Stimulated activated CD8-positive, alpha-beta memory T cell treated with anti-CD3 and anti-CD28 coated beads, Interleukin-4, amount 100 ng/mL, for 24 hours (primary cell): ENCODE measurements around the gene PCYT2.

Source experiments
- DNase-seq: peaks from one replicate; pipeline ENCODE4 v3.0.0-alpha.2; 2020; ENCODE audit warnings: low read depth

PCYT2 gene

DNA sequence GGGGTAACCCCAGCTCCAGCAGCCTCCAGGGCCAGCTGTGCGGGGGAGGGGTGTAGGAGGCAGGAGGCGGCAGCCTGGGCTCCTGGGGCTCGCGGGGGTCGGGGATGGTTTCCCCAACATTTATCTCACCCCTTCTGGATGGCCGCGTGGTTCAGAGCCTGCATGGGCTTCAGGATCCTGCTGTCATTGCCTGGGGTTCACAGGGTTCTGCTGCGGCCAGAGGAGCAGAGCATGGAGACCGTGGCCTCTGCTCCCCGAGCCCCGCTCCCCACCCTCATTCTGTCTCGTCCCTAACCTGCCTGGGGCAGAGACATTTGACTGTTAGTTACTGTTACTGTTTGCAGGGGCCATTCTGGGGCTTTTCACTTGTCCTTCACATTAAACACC, 31.0 kb upstream of the PCYT2 start:
- no peak for DNase-seq

DNA sequence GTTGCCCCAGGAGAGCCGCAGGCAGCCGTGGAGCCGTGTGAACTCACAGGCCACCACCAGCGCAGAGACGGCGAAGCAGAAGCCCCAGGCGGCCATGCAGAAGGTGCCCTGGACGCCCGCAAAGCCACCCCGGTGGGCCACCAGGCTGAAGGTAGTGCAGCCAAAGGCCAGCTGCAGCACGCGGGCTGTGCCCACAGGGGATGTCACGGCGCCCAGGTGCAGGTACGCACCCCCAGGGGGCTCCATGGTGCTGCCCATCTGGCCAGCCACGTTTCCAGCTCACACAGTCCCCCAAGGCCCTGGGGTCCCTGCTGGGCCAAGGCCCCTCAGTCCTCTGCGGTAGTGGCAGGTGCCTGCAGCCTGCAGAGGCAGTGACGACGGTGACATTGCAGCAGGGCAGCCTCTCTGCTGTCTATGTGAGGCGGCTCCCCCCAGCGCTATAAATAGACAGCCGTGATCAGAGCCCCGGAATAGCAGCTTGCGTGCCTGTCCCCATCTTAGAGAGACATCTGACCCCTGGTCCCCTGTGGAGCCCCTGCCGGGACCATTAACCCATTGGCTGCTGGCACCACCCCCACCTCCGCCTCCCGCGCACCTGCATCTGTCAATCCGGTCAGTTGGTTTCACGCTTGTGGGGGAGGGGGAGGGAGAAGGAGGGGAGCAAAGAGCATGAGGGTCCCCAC, 30.4 kb upstream of the PCYT2 start:
- DNase-seq: no peak

DNA sequence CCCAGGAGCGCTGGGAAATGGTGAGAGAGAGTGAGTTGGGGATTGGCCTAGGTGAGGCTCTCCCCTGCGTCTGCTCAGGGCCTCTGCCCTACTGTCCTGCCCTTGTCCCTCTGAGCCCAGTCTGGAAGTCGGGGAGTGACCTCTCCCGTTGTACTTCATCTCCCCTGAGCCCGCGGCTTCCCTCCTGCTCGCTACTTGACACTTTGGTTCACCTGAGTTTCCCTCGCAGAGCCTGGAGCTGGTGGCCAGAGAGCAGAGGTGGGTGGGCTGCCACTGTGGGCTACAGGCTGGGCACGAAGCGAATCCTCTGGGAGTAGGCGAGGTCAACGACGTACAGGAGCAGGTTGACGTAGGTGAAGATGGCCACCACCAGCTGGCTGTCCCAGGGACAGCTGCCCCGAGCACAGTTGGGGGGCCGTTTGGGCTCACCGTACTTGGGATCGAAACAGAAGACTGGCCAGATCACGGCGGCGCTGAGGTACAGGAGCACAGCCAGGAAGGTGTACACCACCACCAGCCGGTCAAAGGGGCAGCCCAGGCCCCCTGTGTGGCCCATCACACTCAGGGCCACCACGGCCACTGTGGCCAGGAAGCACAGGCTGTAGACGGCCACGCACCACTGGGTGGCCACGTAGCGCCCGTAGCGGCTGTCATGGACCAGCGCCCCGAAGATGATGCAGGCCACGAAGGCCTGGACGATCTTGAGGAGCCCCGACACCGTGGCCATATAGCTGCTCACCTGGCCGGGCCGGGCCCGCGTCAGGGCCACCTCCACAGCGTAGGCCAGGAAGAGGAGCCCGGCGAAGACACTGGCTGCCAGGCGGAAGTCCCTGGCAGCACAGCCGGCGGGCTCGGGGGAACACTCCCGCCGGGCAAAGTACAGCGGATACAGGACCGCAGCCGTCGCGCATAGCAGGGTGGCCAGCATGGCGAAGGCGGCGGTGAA, 29.6 kb upstream of the PCYT2 start:
- no peak for DNase-seq

DNA sequence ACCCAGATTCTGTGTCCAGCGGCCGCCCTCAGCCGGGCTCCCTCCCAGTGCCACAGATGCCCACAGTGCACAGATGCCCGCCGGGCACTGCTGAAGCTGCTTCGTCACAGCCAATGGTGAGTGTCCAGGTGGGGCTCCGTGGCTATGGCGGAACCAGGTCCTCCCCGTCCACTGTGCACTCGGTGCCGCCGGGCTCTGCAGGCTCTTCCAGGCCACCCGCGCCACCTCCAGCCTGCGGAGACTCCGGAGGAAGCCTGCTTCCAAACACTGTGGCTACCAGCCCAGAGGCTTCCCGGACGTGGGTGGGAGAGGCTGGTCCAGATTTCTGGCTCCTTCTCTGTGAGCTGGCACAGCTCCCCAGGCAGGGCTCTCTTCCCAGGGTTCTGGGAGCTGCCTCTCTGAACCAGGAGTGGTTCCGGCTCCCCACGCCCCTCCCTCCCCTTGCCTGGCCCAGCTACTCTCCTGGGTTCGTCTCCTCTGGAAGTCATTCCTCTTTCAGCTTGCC, 28.7 kb upstream of the PCYT2 start:
- DNase-seq: no peak

DNA sequence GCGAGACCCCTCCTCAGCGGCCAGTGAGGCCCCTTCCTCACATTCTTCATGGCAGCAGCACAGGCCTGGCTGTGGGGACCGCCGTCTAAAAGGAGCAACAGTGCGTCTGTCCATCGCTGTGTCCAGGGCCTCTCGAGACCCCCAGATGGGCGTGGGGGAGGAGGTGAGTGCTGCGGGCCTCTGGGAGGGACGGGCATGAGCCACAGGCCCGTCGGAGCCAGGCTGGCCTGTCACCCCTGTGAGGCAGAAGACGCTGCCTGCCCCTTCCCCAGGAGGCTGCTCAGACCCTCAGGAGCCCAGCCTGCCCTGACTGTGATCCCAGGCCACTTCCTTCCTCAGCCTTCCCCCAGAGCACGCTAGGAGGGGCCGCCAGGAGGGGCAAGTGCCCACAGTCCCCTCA, 28.0 kb upstream of the PCYT2 start:
- DNase-seq: no peak

DNA sequence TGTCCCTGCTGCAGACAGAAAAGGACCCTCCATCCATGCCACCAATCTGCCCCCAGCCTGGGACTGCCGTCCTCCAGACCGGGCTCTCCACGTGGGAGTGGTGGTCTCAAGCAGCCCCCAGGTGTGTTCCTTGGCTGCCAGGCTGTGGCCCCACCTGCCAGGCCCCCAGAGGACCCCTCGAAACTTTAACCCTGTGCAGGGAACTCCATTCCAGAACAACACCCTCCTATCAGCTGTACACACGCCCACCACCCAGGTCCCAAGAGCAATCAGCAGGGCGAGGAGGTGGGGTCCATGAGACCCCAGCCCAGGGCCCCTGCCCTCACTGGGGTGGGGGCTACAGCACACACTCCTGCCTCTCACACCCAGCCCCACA, 24.5 kb upstream of the PCYT2 start:
- no peak for DNase-seq

DNA sequence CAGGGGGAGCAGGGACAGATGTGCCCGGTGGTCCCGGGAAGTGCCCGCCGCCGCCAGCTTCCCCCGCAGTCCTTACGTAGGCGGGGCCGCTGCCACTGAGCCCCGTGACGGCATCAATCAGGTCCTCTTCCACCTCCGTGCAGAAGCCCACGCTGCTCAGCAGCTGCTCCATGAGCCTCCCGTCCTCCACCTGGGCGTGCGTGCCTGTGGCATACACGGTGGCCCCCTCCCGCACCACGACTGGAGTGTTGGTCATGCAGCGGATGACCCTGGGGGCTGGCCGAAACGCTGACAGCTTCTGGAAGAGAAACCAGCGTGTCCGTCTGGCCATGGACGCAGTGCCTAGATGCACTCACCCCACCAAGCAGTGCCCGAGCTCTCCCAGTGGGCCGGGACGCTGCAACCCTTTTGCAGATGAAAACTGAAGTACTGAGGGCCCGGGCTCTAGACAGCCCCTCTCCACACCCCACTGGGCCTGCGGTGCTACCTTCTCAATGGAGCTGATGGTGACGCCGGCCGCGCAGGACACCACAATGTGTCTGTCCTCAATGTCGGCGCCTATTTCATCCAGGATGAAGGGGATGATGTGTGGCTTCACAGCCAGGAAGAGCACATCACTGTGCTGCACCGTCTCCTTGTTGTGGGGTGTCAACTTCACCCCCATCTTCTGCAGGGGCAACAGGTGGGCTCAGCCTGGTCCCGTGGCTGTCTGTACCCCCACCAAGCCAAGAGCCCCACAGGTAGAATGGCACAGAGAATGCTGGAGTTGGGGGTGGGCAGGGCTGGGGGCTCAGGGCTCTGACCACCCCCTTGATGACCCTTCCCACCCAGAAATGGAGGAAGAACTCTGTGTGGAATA, 23.9 kb upstream of the PCYT2 start:
- DNase-seq: no peak

DNA sequence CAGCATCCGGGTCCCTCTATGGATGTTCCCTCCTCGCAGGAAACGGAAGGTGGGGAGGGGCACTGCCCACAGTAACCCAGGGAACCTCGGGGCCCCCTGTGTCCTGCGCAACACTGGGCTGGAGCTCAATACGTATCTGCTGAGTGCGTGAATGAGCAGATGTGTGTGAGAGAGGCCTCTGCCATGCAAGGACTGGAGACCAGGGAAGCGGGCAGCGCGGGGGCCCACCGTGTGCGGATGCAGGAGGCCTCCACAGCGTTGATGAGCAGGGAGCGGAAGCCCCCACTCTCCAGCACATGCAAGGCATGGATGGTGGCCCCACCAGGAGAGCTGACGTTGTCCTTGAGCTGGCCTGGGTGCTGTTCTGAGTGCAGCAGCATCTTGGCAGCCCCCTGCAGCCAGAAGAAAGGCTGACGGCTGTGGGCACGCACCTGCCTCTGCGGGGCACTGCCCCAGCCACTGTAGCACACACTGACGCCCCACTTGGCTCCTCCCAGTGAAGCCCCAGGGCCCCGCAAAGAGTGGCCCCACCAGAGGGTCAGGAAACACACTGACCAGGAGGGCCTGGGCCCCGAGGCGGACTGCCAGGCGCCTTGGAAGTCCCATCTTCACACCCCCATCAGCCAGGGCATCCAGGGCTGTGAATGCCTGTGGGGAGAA, 23.0 kb upstream of the PCYT2 start:
- no peak for DNase-seq

DNA sequence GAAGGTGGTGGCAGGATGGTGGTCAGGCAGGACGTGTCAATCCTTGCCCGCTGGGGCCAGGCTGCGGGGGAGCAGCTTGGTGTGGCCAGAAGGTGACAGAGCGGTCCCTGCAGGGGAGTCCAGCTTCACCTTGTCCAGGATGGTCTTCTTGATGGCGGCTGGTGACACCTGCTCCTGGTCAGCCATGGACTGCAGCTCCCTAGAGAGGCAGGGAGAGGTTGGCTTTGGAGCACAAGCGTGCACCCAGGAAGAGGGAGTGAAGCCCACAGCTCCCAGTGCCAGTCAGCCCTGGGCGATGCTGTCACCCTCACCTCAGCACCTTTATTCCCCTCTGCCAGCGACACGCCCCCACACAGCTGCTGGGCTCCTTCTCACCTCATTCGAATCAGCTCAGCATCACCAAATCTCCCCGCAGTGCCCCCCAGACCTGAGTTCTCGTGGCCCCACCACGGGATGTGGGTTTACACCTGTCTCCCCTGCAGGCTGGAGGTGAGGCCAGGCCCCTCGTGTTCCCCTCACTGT, 22.0 kb upstream of the PCYT2 start:
- no peak for DNase-seq

DNA sequence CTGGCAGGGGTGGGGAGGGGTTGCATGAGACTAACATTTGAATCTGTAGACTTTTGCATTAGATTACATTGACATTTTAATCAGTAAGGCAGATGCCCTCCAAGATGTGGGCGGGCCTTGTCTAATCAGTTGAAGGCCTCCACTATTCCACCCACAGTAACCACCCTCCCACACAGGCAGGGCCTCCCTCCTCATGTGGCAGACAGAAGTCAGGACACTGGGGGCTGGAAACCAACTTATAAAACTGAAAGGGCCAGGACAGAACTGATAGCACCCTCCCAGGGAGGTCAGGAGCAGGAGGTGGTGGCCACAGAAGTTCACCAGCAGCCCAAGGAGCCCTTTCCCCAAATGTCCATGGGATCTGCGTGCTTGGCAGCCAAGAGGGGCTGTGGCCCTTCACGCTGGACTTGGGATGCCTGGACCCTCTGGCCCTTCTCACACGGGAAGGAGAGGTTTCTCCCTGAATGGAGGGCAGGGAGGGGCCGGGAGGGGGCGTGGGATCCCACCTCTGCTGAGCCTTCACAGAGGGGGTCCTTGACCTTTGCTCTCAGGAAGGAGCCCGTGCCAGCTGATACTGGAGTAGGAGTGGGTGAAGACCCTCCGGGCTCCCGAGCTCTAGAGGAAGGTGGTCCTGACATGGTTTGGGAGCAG, 21.3 kb upstream of the PCYT2 start:
- DNase-seq: no peak

DNA sequence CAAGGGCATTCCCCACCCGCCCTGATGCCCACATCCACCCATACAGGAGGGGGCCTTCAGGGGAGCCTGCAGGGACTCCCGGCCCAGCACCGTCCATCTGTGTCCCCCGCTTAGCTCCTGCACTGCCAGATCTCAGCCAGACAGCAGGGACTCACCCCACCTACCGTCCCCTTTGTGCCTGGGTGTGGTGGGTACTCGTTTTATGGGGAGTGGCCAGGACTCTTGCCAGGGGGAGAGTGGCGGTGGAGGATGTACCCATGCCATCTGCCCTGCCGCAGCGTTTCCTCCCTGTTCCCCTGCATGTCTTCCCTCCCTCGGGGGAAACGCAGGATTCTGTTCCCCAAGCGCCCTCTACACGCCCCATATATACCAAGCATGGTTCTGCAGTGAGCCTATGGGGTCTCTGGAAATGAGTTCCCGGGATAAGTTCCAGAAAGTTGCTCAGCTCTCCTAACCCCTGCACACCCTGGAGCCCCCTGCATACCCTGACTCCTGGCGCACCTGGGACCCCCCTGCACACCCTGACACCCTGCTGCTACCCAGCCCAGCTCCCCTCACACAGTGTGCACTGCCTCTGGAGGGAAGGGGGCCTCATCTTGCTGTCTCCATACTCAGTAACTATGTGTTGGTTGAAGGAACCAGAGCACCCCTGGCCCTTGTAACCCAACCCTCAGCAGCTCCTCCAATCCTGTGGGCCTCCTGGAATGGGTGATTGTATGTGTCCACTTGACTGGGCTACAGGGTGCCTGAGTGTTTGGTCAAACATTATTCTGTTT, 20.5 kb upstream of the PCYT2 start:
- DNase-seq: no peak

DNA sequence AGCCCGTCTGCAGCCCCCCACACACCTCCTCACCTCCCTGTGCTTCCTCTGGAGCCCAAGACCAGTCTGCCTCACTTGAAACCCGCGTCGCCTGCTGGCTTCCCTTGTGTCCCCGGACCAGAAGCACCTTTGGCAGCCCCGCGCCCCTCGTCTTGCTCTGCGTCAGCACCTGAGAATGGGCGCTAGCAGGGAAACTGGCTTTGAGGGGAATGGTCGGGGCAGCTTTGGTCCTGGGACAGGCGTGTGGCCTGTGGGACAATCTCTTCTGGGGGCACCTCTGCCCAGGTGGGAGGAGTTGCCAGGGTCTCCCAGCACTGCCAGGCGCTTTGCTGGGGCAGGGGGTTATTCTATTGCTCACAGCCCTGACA, 20.0 kb upstream of the PCYT2 start:
- DNase-seq: no peak

DNA sequence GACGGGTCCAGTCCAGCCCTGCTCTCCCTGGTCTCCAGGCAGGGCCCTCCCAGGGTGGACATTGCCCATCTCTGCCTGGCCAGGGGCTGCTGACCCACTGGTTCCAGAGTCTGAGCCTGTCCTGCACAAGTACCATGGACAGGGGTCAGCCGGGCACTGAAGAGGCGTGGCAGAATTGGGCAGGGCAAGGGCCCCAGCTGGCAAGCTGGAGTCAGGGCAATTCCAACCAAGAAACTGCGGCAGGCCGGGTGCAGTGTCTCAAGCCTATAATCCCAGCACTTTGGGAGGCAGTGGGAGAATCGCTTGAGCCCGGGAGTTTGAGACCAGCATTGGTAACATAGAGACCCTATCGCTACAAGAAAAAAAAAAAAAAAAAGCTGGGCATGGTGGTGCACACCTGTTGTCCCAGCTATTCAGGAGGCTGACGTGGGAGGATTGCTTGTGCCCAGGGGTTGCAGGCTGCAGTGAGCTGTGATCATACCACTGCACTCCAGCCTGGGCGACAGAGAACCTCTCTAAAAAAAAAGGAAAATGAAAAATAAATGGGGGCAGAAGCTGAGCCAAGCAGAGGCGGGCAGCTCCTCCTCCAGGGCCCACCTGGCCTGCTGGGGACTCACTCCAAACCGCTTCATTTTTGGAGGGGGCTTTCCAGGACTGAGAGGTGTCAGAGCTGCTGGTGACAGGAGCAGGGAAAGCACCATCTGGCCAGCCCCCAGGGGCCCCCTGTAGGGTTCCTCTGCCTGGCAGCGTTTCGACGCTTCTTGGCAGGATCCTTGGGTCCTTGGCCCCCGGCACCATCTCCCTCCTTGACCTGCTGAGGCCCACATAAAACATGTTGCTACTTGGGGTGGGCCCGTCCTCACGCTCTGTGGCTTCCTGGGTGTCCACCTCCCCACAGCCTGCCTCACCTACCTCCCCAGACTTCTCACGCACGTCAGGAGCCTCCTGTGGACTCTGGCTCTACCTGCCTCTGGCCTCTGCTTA, 19.2 kb upstream of the PCYT2 start:
- no peak for DNase-seq

DNA sequence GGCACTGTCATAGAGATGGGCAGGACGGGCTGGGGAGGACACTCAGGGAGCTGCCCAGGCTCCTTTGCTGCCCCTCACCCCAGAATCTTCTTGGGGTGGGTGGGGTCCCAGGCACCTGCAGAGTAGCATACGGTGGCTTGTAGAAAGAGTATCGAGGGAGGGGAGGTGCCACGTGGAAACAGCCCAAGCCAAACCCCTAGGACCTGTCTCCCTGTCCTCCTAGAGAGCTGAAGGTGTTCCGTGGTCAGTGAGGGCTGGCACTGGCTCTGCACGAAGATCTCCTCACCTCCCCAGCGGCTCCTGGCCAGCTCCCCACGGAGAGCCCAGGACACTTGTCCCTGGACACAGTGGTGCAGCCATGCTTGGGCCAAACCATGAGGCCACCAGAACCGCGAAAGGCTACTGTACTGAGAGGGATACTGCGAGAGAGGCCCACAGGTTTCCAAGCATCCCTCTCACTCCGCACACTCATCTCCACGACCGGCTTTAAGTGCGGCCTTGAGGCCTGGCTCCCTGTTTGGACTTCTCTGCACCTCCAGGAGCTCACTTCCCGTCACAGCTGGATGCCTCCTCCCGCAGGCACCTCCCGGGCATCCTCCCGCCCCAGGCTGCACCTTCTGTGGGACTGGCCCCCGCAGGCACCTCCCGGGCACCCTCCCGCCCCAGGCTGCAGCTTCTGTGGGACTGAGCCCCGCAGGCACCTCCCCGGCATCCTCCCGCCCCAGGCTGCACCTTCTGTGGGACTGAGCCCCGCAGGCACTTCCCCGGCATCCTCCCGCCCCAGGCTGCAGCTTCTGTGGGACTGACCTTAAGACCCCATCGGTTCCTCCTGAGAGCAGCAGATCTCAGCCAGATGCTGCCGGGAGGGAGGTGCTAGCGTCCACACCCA, 18.3 kb upstream of the PCYT2 start:
- DNase-seq: no peak

DNA sequence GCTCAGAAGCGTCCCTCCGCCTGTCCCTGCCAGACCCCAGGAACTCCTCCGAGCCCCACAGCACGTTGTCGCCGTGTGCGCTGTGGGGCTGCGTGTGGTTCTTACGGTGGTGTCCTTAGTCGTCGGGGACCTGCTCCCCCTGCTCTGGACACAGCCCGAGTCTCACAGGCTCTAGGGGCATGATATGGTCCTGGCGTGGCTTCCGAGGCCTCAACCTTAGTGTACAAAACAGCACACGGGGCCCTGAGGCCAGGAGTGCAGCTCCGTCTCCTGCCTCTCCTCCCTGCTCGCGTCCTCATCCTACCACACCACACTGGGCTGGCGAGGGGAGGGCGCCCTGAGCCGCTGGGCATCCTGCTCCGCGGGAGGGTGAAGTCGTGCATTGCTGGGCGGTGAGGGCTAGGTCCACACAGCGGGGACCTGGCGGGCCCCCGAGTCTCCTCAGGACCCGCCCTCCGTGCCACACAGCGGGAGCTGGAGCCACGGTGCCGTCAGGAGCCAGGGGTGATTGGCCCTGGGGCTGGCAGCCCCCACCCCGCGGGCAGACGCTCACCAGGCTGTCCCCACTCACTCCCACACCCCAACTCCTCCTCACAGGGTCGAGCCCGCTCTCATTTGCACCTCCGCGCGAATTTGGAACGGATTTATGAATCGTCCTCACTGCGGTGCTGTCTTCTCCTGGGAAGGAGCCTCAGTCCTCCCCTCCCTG, 17.5 kb upstream of the PCYT2 start:
- DNase-seq: no peak

DNA sequence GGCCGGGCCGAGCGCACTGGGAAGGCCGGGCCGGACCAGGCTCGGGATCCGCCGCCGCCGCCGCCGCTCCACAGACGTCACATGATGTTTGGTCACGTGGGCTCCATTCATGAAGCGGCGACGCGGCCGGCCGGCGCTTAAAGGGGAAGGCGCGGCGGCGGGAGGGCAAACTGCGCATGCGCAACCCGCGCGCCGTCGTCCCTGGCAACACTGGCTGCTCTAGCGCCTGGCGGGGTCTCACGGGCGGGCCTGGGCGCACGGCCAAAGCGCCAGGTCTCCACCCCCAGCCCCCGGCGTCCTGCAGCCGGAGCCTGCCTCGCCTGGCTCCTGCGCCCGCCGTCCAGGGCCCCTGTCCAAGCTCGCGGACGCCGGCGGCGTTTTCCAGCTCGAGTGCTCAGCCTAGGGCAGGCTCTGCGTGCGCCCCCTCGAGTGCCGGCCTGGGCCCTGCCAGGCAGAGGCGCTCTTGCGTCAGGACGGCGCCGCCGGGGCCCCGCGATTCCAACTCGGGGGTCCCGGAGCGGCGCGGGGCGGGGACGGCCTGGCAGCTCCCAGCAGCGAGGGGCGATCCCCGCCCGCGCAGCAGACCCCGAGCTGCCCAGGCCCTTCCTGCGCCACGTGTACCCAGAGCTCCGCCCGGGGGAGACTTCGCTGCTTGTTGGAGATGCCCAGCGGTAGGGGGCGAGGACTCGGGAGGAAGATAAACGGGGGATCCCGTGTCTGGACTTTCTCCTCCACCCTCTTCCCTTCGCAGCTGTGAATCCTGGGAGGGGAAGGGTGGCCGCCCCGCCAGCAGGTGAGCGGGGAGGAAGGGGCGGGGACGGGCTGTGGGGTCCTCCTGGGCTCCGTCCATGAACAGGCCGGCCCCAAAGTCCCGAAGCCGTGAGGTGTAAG, 16.7 kb upstream of the PCYT2 start, which contains the start of gene MAFG:
TSS of gene MAFG (minus strand) at position 83 of the 891 bp plus-strand sequence. CDS start 4,550 bp downstream, outside the sequence.
- peak; percentile 86 for DNase-seq
